K562 (cell line): ENCODE data around the gene PTH1R. TPM values are rescaled to one million over a fixed set of nuclear protein-coding genes. Genes with fewer than 3 reads are reported as not detected.

ENCODE experiments used
- ASH1L ChIP-seq: fragments of 450-650 bp; IDR thresholded peaks from 2 replicates; pipeline ENCODE4 v1.6.1; 2018; ENCODE audit warnings: borderline replicate concordance, mild to moderate bottlenecking, low read depth; ENCODE audit not compliant: partially characterized antibody
- BHLHE40 ChIP-seq: IDR thresholded peaks from 2 replicates; pipeline ENCODE4 v1.6.1; 2011; ENCODE audit warnings: low read length, improper control_type of control experiment
- DPF2 ChIP-seq: fragments of 450-650 bp; IDR thresholded peaks from 2 replicates; pipeline ENCODE4 v1.6.1; 2016
- E2F1 ChIP-seq: sonication (generic); formaldehyde crosslinking; IDR thresholded peaks from 2 replicates; pipeline ENCODE4 v1.8.1; 2023; ENCODE audit warnings: mild to moderate bottlenecking, missing genetic modification reagents, moderate library complexity
- FIP1L1 ChIP-seq: fragments of 200-400 bp; formaldehyde crosslinking; IDR thresholded peaks from 2 replicates; pipeline ENCODE4 v1.6.1; 2018; ENCODE audit warnings: mild to moderate bottlenecking, low read depth, low read length; ENCODE audit not compliant: poor library complexity, severe bottlenecking
- GTF2E2 ChIP-seq: fragments of 200-800 bp; sonication (Bioruptor generic); IDR thresholded peaks from 2 replicates; pipeline ENCODE4 v1.6.1; 2016; ENCODE audit warnings: missing genetic modification characterization, missing compliant biosample characterization
- KLF1 ChIP-seq: fragments of 450-650 bp; IDR thresholded peaks from 2 replicates; pipeline ENCODE4 v1.6.1; 2016; ENCODE audit warnings: missing genetic modification characterization, missing compliant biosample characterization
- MTA2 ChIP-seq: fragments of 450-650 bp; IDR thresholded peaks from 2 replicates; pipeline ENCODE4 v1.6.1; 2016; ENCODE audit warnings: low read depth
- RBM22 ChIP-seq: fragments of 200-400 bp; formaldehyde crosslinking; IDR thresholded peaks from 2 replicates; pipeline ENCODE4 v1.6.1; 2018; ENCODE audit warnings: low read length, low read depth; ENCODE audit not compliant: poor library complexity, severe bottlenecking
- ZBTB43 ChIP-seq: sonication (generic); formaldehyde crosslinking; IDR thresholded peaks from 2 replicates; pipeline ENCODE4 v1.8.0; 2023; ENCODE audit warnings: mild to moderate bottlenecking, missing genetic modification reagents
- polyA plus RNA-seq, 8 experiments: library from polyadenylated mRNA; depleted of rRNA in 4 of 8; stranded (reverse) in 5 of 8; unstranded in 3 of 8; fragments of >200 nt; fragmentation: Nextera tagmentation in 2 of 8; fragmentation: Illumina TruSeq in 1 of 8; extraction: Ambion mirVana in 2 of 8; extraction: Trizol in 1 of 8; gene quantifications; 2 replicates each; pipeline versions ENCODE4 v1.2.1 to v1.2.3, GENCODE V29; 2011 to 2014; ENCODE audit warnings: inconsistent platforms in 1 of 8, missing spikeins in 1 of 8
- total RNA-seq, 7 experiments: library from RNA; depleted of rRNA in 6 of 7; stranded (reverse); fragments of >200 nt in 6 of 7; fragmentation: Illumina TruSeq in 2 of 7; extraction: Trizol in 2 of 7; gene quantifications; 2 replicates each; pipeline versions ENCODE4 v1.2.1 to v1.2.3, GENCODE V29; 2011 to 2021; ENCODE audit warnings: low replicate concordance in 1 of 7
- TF ChIP-seq, protein P1 (sequence below): fragments of 450-650 bp; conservative IDR thresholded peaks from 2 replicates; pipeline ENCODE4 v1.6.1; 2016; ENCODE audit warnings: missing genetic modification characterization, low read depth, mild to moderate bottlenecking, missing compliant biosample characterization, moderate library complexity
- TF ChIP-seq, protein P2 (sequence below): sonication (generic); formaldehyde crosslinking; IDR thresholded peaks from 2 replicates; pipeline ENCODE4 v1.5.0; 2020; ENCODE audit warnings: missing genetic modification reagents
- TF ChIP-seq, protein P3 (sequence below): fragments of 250-450 bp; sonication (Bioruptor Pico); IDR thresholded peaks from 2 replicates; pipeline ENCODE4 v1.8.0; 2022; ENCODE audit warnings: moderate library complexity, mild to moderate bottlenecking, inconsistent platforms
- TF ChIP-seq, protein P4 (sequence below): fragments of 450-650 bp; formaldehyde crosslinking; IDR thresholded peaks from 2 replicates; pipeline ENCODE4 v1.4.0; 2020; ENCODE audit warnings: mild to moderate bottlenecking, mixed read lengths
- TF ChIP-seq, protein P5 (sequence below), 2 experiments: IDR thresholded peaks in 1 of 2; conservative IDR thresholded peaks in 1 of 2; 2 replicates each; pipeline ENCODE4 v1.6.1; 2016; ENCODE audit warnings: low read depth in 2 of 2, mild to moderate bottlenecking in 1 of 2, missing compliant biosample characterization in 1 of 2, missing genetic modification characterization in 1 of 2, moderate library complexity in 1 of 2
- TF ChIP-seq, protein P6 (sequence below): sonication (generic); formaldehyde crosslinking; IDR thresholded peaks from 2 replicates; pipeline ENCODE4 v1.9.0; 2022; ENCODE audit warnings: mild to moderate bottlenecking, missing genetic modification reagents

PTH1R gene
- total and polyA plus RNA-seq, 9 of the 15 experiments (the other 6 are each of a cell fraction or from before 2014, with no cell fraction given): not detected

GRCh38 chr3:46835054-46835453, 42.5 kb upstream of the PTH1R start (continued):
- TF ChIP-seq KLF1 (no peak), BHLHE40 (peak; percentile 64), MTA2 (no peak), ASH1L (no peak), ZBTB43 (CRISPR knock-in tag) (no peak), RBM22 (no peak), GTF2E2 (tag) (no peak), FIP1L1 (no peak), DPF2 (no peak), E2F1 (CRISPR knock-in tag) (no peak)
- TF ChIP-seq, protein P1, sequence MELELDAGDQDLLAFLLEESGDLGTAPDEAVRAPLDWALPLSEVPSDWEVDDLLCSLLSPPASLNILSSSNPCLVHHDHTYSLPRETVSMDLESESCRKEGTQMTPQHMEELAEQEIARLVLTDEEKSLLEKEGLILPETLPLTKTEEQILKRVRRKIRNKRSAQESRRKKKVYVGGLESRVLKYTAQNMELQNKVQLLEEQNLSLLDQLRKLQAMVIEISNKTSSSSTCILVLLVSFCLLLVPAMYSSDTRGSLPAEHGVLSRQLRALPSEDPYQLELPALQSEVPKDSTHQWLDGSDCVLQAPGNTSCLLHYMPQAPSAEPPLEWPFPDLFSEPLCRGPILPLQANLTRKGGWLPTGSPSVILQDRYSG (tag): no peak
- TF ChIP-seq, protein P2, sequence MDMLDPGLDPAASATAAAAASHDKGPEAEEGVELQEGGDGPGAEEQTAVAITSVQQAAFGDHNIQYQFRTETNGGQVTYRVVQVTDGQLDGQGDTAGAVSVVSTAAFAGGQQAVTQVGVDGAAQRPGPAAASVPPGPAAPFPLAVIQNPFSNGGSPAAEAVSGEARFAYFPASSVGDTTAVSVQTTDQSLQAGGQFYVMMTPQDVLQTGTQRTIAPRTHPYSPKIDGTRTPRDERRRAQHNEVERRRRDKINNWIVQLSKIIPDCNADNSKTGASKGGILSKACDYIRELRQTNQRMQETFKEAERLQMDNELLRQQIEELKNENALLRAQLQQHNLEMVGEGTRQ (CRISPR knock-in tag): peak; percentile 79
- TF ChIP-seq, protein P3, sequence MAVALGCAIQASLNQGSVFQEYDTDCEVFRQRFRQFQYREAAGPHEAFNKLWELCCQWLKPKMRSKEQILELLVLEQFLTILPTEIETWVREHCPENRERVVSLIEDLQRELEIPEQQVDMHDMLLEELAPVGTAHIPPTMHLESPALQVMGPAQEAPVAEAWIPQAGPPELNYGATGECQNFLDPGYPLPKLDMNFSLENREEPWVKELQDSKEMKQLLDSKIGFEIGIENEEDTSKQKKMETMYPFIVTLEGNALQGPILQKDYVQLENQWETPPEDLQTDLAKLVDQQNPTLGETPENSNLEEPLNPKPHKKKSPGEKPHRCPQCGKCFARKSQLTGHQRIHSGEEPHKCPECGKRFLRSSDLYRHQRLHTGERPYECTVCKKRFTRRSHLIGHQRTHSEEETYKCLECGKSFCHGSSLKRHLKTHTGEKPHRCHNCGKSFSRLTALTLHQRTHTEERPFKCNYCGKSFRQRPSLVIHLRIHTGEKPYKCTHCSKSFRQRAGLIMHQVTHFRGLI: no peak
- TF ChIP-seq, protein P4, sequence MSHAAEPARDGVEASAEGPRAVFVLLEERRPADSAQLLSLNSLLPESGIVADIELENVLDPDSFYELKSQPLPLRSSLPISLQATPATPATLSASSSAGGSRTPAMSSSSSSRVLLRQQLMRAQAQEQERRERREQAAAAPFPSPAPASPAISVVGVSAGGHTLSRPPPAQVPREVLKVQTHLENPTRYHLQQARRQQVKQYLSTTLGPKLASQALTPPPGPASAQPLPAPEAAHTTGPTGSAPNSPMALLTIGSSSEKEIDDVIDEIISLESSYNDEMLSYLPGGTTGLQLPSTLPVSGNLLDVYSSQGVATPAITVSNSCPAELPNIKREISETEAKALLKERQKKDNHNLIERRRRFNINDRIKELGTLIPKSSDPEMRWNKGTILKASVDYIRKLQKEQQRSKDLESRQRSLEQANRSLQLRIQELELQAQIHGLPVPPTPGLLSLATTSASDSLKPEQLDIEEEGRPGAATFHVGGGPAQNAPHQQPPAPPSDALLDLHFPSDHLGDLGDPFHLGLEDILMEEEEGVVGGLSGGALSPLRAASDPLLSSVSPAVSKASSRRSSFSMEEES (CRISPR knock-in tag): peak; percentile 64
- TF ChIP-seq, protein P5, sequence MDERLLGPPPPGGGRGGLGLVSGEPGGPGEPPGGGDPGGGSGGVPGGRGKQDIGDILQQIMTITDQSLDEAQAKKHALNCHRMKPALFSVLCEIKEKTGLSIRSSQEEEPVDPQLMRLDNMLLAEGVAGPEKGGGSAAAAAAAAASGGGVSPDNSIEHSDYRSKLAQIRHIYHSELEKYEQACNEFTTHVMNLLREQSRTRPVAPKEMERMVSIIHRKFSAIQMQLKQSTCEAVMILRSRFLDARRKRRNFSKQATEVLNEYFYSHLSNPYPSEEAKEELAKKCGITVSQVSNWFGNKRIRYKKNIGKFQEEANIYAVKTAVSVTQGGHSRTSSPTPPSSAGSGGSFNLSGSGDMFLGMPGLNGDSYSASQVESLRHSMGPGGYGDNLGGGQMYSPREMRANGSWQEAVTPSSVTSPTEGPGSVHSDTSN (CRISPR knock-in tag; IDR thresholded peaks at IDR 0.05; ENCODE audit: low read depth): no peak
- TF ChIP-seq, protein P5 (tag; conservative IDR thresholded peaks at IDR 0.05; ENCODE audit: low read depth): peak; percentile 46; the same call in 1 of the 2 replicates
- TF ChIP-seq, protein P6, sequence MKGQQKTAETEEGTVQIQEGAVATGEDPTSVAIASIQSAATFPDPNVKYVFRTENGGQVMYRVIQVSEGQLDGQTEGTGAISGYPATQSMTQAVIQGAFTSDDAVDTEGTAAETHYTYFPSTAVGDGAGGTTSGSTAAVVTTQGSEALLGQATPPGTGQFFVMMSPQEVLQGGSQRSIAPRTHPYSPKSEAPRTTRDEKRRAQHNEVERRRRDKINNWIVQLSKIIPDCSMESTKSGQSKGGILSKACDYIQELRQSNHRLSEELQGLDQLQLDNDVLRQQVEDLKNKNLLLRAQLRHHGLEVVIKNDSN (CRISPR knock-in tag): peak; percentile 80
